ENCODE measurements around the gene NOS3. TPM values are rescaled to one million over a fixed set of nuclear protein-coding genes. Genes with fewer than 3 reads are reported as not detected.
A peak's percentile ranks its signal among the peaks of the same experiment; 100 is the strongest.

NOS3 gene
- total and polyA plus RNA-seq, 9 of the 15 experiments (the other 6 are each of a cell fraction or from before 2014, with no cell fraction given): 1.1 to 121 (median 23.6) TPM

GRCh38 chr7:151053751-151054150 lies 62.9 kb downstream of the NOS3 start:
- in situ Hi-C loops (cut with MboI) (no loop called here), intact Hi-C loops (cut with micrococcal nuclease) (no loop called here)
- Histone ChIP-seq H3K79me2 (ENCODE audit: control insufficient read depth, insufficient read depth, low read length) (peaks cover 2% of the 10 kb centered on the region), H3K9me3 (replicated peaks; ENCODE audit: control insufficient read depth, insufficient read depth, low read depth, low read length) (no peaks in the 10 kb centered on the region), H4K20me1 (replicated peaks; ENCODE audit: control insufficient read depth, insufficient read depth, low read length) (no peaks in the 10 kb centered on the region; the same call in 1 of the 2 replicates), H3K4me3 (no peak overlapping the region), H3K9ac (ENCODE audit: insufficient read depth in 1 of 2, low read depth in 2 of 2, low read length in 2 of 2) (peak overlapping the region in 1 of 2 experiments; percentile 47; a peak in 3 of 4 replicates), H3K27ac (ENCODE audit: extremely low read depth, low read depth, low read length) (no peak overlapping the region), H3K36me3 (ENCODE audit: control insufficient read depth, insufficient read depth, low read length) (no peaks in the 10 kb centered on the region; the same call in 2 of the 3 replicates), H2AFZ (ENCODE audit: low read depth, low read length) (no peak overlapping the region), H3K27me3 (ENCODE audit: control insufficient read depth in 2 of 2, insufficient read depth in 2 of 2, low read length in 2 of 2) (no peaks in the 10 kb centered on the region), H3K4me2 (ENCODE audit: insufficient read depth, low read length) (no peak overlapping the region), H3K9me1 (ENCODE audit: control insufficient read depth, insufficient read depth, low read length) (no peaks in the 10 kb centered on the region), H3K4me1 (replicated peaks in 1 of 2; ENCODE audit: control insufficient read depth in 2 of 2, insufficient read depth in 2 of 2, low read length in 2 of 2) (peaks cover 28 to 70% of the 10 kb centered on the region in 2 experiments)
- CTCF ChIA-PET (ENCODE audit: low intra/inter-chr PET ratio): no interaction called here
- 93% methylated on average over 8 of the region's 8 CpGs for WGBS (ENCODE audit: insufficient coverage, low coverage, missing lambda C conversion rate)
- BruUV-seq (replicated peaks): no TSS peak
- FAIRE-seq: no peak
- no peak for ATAC-seq
- POLR2A ChIA-PET: interaction anchor here (1.1 to 1.9 kb wide), 2 partner anchors 7 to 12 kb away, joined by 4 to 6 read pairs; no protein-coding TSS in a partner anchor
- TF ChIP-seq ZEB2 (IDR thresholded peaks at IDR 0.05) (no peak), ZNF354B (CRISPR knock-in tag; IDR thresholded peaks at IDR 0.05) (no peak), ZFX (CRISPR knock-in tag; IDR thresholded peaks at IDR 0.05) (0 out of 2 replicates have a peak, but pooled peaks have one; percentile 26), ZNF311 (CRISPR knock-in tag; IDR thresholded peaks at IDR 0.05) (no peak), USF2 (CRISPR knock-in tag; IDR thresholded peaks at IDR 0.05) (no peak), MTA1 (IDR thresholded peaks at IDR 0.05; ENCODE audit: borderline replicate concordance) (no peak), CTCF (IDR thresholded peaks at IDR 0.05 in 2 of 3, conservative IDR thresholded peaks at IDR 0.05 in 1 of 3; ENCODE audit: insufficient read depth in 2 of 3, low read depth in 1 of 3, low read length in 3 of 3) (no peak), ELK3 (CRISPR knock-in tag; IDR thresholded peaks at IDR 0.05) (no peak), THRA (IDR thresholded peaks at IDR 0.05) (no peak), RBM14 (IDR thresholded peaks at IDR 0.05; ENCODE audit: borderline replicate concordance, insufficient read depth, low read depth, low read length) (no peak), FOXA3 (CRISPR knock-in tag; conservative IDR thresholded peaks at IDR 0.05 in 1 of 2, IDR thresholded peaks at IDR 0.05 in 1 of 2) (no peak), POLR2G (IDR thresholded peaks at IDR 0.05; ENCODE audit: low read depth, low read length) (0 out of 2 replicates have a peak, but pooled peaks have one; percentile 13), HMG20B (CRISPR knock-in tag; IDR thresholded peaks at IDR 0.05) (no peak), PHF20 (IDR thresholded peaks at IDR 0.05; ENCODE audit: partially characterized antibody) (no peak), SAP30 (IDR thresholded peaks at IDR 0.05; ENCODE audit: borderline replicate concordance, insufficient read depth, low read depth, low read length, poor library complexity, severe bottlenecking) (no peak)
- DNase-seq (ENCODE audit: extremely low read depth in 1 of 4, low spot score in 3 of 4): no peak

All from K562 (cell line).